Fibroblast of mammary gland (primary cell): ENCODE results near the gene BCO2.

Experiments
- DNase-seq: peaks from one replicate; pipeline ENCODE4 v3.0.0-alpha.2; 2010; ENCODE audit warnings: low read depth
- H3K4me3 ChIP-seq: 2 replicates; pipeline ENCODE4 v1.5.1; 2011; ENCODE audit warnings: low read depth, mild to moderate bottlenecking, low read length, moderate library complexity; ENCODE audit not compliant: control insufficient read depth
- CTCF ChIP-seq: conservative IDR thresholded peaks from 2 replicates; pipeline ENCODE4 v1.5.1; 2011; ENCODE audit warnings: low read depth, low read length, inconsistent platforms; ENCODE audit not compliant: control insufficient read depth, insufficient read depth

BCO2 gene

GRCh38 chr11:112166562-112166961 lies 8.8 kb upstream of the BCO2 start:
- TF ChIP-seq CTCF: no peak
- no peak overlapping the region for H3K4me3 ChIP-seq
- DNase-seq: peak; percentile 41

- no peak for DNase-seq
- TF ChIP-seq CTCF: no peak
- H3K4me3 ChIP-seq: no peak within 1 kb of the TSS
These were observed 8.2 kb upstream of the BCO2 start, which contains the start of gene TEX12 for GRCh38 chr11:112167145-112167544. TEX12 (plus strand) TSS chr11:112167372; CDS start chr11:112169269, 1,897 bp downstream.

GRCh38 chr11:112172362-112172994 lies 2.8 kb upstream of the BCO2 start:
- H3K4me3 ChIP-seq: no peak overlapping the region
- TF ChIP-seq CTCF: no peak
- DNase-seq: peak; percentile 77

GRCh38 chr11:112173152-112173551 lies 2.2 kb upstream of the BCO2 start:
- no peak overlapping the region for H3K4me3 ChIP-seq
- TF ChIP-seq CTCF: no peak
- DNase-seq: no peak

GRCh38 chr11:112175599-112175952 lies 264 bp downstream of the BCO2 start:
- no peak for DNase-seq
- peak overlapping the region; percentile 26 for H3K4me3 ChIP-seq
- TF ChIP-seq CTCF: no peak

GRCh38 chr11:112176077-112176476 lies 765 bp downstream of the BCO2 start:
- TF ChIP-seq CTCF: no peak
- H3K4me3 ChIP-seq: no peak overlapping the region
- DNase-seq: no peak

GRCh38 chr11:112177589-112177988 lies 2.3 kb downstream of the BCO2 start:
- no peak overlapping the region for H3K4me3 ChIP-seq
- no peak for TF ChIP-seq CTCF
- DNase-seq: no peak
